Measurements from ENCODE around the gene UBC.

Gene UBC

DNA sequence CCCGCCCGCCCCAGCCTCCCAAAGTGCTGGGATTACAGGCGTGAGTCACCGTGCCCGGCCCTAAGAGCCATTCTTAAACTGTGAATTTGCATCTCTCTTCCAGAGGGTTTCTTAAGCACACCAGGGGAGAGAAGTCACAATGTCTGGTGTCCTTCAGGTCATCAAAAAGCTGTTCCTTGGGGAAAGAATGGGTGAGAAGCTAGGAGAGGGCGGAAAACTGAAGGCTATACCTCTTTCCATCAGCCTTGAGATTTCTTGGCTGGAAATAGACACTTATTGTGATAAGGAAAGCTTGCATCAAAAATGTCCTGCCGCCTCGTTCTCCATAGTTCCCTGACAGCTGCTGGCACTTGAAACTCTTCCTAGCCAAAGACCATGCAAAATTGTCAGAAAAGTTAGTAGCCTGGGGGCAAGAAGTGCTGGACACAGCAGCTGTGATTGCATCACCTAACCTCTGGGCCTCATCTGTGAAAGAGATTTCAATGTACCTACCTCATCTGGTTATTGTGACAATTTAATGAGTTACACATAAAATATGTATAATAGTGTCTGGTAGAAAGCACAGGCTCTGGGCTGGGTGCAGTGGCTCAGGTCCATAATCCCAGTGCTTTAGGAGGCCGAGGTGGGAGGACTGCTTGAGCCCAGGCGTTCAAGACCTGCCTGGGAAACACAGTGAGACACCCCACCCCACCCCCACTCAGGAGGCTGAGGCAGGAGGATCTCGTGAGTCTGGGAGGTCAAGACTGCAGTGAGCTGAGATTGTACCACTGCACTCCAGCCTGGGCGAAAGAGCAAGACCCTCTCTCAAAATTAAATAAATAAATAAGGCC lies 9.7 kb upstream of the UBC start:
- TF ChIP-seq GATA2 (IDR thresholded peaks at IDR 0.05; ENCODE audit: low read depth, low read length) (no peak), GATA3 (IDR thresholded peaks at IDR 0.05; ENCODE audit: low read depth, low read length) (no peak)

DNA sequence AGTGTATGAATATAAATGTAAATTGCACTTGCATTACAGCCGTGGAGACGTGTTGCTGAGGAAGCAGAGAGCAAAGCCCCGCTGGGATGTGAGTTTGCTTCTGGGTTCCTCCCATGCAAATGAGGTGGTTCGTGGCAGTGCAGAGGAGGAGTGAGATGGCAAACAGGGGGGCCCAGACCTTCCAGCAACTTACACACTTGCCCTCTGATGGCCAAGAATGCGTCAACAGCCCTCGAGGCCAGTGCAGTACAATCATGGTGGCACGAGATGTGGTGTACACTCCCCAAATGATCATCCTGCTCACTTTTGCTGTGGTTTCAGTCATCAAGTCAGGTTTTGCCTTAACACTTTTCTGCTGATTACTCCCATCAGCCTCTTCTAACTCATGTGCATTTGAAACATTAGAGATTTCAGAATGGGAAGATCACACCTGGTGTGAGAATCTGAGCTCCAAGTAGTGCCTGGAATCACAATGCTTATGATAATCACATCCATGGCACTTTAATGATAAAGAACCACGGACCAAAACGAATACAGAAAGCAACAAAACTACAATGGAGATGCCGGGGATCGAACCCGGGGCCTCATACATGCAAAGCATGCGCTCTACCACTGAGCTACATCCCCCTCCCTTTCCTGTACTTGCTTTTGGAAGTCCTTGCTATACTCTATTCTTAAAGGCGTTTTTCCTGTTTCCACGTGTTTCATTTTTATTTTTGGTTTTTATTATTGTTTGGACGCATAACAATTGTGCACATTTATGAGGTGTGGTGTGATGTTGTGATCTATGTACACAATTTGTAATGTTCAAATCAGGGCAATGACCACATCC lies 7.0 kb upstream of the UBC start:
- TF ChIP-seq GATA3 (IDR thresholded peaks at IDR 0.05; ENCODE audit: low read depth, low read length) (no peak), GATA2 (IDR thresholded peaks at IDR 0.05; ENCODE audit: low read depth, low read length) (no peak)

- TF ChIP-seq GATA2 (IDR thresholded peaks at IDR 0.05; ENCODE audit: low read depth, low read length): no peak
- TF ChIP-seq GATA3 (IDR thresholded peaks at IDR 0.05; ENCODE audit: low read depth, low read length): no peak
Observed at GRCh38 chr12:124920353-124920935, 6.0 kb upstream of the UBC start.

- TF ChIP-seq GATA3 (IDR thresholded peaks at IDR 0.05; ENCODE audit: low read depth, low read length) (no peak), GATA2 (IDR thresholded peaks at IDR 0.05; ENCODE audit: low read depth, low read length) (no peak)
Observed at GRCh38 chr12:124919521-124920352, 5.3 kb upstream of the UBC start.

GRCh38 chr12:124917841-124918621 lies 3.6 kb upstream of the UBC start:
- TF ChIP-seq GATA2 (IDR thresholded peaks at IDR 0.05; ENCODE audit: low read depth, low read length) (no peak), GATA3 (IDR thresholded peaks at IDR 0.05; ENCODE audit: low read depth, low read length) (no peak)

- no peak for TF ChIP-seq GATA2 (IDR thresholded peaks at IDR 0.05; ENCODE audit: low read depth, low read length)
- TF ChIP-seq GATA3 (IDR thresholded peaks at IDR 0.05; ENCODE audit: low read depth, low read length): no peak
Observed at GRCh38 chr12:124917135-124917840, 2.8 kb upstream of the UBC start.

GRCh38 chr12:124916374-124917134 lies 2.1 kb upstream of the UBC start:
- TF ChIP-seq GATA2 (IDR thresholded peaks at IDR 0.05; ENCODE audit: low read depth, low read length) (no peak), GATA3 (IDR thresholded peaks at IDR 0.05; ENCODE audit: low read depth, low read length) (no peak)

DNA sequence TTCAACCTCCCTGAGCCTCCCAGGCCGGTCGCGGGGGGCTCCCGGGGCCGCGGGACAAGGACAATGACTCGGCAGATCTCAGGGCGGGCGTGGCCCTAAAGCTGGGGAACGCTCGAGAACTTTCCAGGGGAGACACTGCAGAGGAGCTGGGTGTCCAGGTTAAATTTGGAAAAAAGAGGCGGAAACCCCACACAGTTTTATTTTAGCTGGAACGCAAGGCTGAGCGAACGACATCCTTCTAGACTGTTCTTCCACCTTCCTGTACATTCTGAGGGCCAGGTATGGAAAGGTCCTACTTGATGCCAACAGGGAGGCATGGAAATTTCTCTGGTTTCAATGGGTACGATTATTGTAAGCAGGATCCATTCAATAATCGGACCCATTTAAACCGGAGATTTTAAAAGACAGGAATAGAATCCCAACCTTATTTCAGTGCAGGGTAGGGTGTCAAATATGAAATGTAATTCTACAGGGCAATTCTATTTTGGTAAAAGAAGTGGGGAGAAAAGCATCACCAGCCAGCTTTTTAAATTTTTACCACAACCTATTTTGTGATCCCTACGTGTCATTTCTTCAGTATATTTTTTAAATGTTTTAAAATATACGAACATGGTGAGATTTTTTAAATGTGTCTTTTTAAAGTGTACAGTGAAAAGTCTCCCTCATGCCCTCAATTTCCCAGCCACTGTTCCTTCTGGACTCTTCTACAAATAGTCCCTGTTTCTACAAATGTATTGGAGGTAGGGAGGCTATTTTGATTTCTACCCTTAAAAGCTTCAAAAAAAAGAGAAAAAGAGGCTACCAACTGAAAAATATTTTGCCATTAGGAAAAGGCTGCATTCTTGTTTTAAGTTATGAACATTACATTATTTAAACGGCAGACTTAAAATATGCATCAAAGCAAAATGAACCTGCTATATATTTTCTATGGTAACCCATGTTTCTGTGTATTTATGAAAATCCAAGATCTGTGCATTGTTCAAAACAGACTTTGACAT lies 1.1 kb upstream of the UBC start:
- TF ChIP-seq GATA2 (IDR thresholded peaks at IDR 0.05; ENCODE audit: low read depth, low read length): no peak
- no peak for TF ChIP-seq GATA3 (IDR thresholded peaks at IDR 0.05; ENCODE audit: low read depth, low read length)

GRCh38 chr12:124913474-124914391 lies 717 bp downstream of the UBC start:
- TF ChIP-seq GATA3 (IDR thresholded peaks at IDR 0.05; ENCODE audit: low read depth, low read length) (no peak), GATA2 (IDR thresholded peaks at IDR 0.05; ENCODE audit: low read depth, low read length) (no peak)

Measured in SH-SY5Y (cell line).